Liver (tissue), 9 donors: ENCODE results near the gene CD200R1L. TPM values are rescaled to one million over a fixed set of nuclear protein-coding genes. Genes with fewer than 3 reads are reported as not detected.

Experiments
- DNase-seq: peaks from one replicate; pipeline ENCODE4 v3.0.0-alpha.2; 2017; ENCODE audit warnings: low spot score
- H3K27ac ChIP-seq, 2 donors: one replicate each; pipeline ENCODE4 v1.7.0; 2013; ENCODE audit warnings: inconsistent platforms in 2 of 2, low read length in 2 of 2, control low read depth in 1 of 2, low read depth in 1 of 2, mild to moderate bottlenecking in 1 of 2
- H3K27me3 ChIP-seq, 4 donors: one replicate each; pipeline versions ENCODE4 v1.6.1 to v1.7.0; 2013; ENCODE audit warnings: low read length in 3 of 4, inconsistent platforms in 1 of 4, mild to moderate bottlenecking in 1 of 4, moderate library complexity in 1 of 4; ENCODE audit not compliant: control insufficient read depth in 4 of 4, insufficient read depth in 4 of 4
- H3K36me3 ChIP-seq, 4 donors: one replicate each; pipeline versions ENCODE4 v1.6.1 to v1.7.0; 2013; ENCODE audit warnings: low read length in 3 of 4, mild to moderate bottlenecking in 3 of 4, low read depth in 1 of 4, moderate library complexity in 1 of 4; ENCODE audit not compliant: control insufficient read depth in 4 of 4, insufficient read depth in 3 of 4
- H3K4me1 ChIP-seq, 4 donors: one replicate each; pipeline versions ENCODE4 v1.6.1 to v1.7.0; 2013; ENCODE audit warnings: low read length in 3 of 4, mild to moderate bottlenecking in 3 of 4, moderate library complexity in 1 of 4; ENCODE audit not compliant: control insufficient read depth in 4 of 4, insufficient read depth in 4 of 4
- H3K4me3 ChIP-seq, 3 donors: one replicate each; pipeline versions ENCODE4 v1.6.1 to v1.7.0; 2013; ENCODE audit warnings: low read length in 3 of 3, control low read depth in 1 of 3, low read depth in 1 of 3, mild to moderate bottlenecking in 1 of 3
- H3K9ac ChIP-seq, 2 donors: one replicate each; pipeline ENCODE4 v1.7.0; 2013; ENCODE audit warnings: low read length in 2 of 2, mild to moderate bottlenecking in 2 of 2, moderate library complexity in 2 of 2, control low read depth in 1 of 2, low read depth in 1 of 2
- H3K9me3 ChIP-seq, 4 donors: one replicate each; pipeline versions ENCODE4 v1.6.1 to v1.7.0; 2013; ENCODE audit warnings: low read length in 3 of 4; ENCODE audit not compliant: control insufficient read depth in 4 of 4
- EGR1 ChIP-seq, 2 donors: IDR thresholded peaks; 2 replicates each; pipeline ENCODE4 v1.6.1; 2016 to 2018; ENCODE audit warnings: antibody characterized with exemption in 2 of 2, low read depth in 2 of 2
- FOXA1 ChIP-seq: IDR thresholded peaks from 2 replicates; pipeline ENCODE4 v1.6.1; 2016; ENCODE audit warnings: antibody characterized with exemption
- FOXA2 ChIP-seq: IDR thresholded peaks from 2 replicates; pipeline ENCODE4 v1.6.1; 2016; ENCODE audit warnings: antibody characterized with exemption
- GABPA ChIP-seq, 2 donors: IDR thresholded peaks in 1 of 2; conservative IDR thresholded peaks in 1 of 2; 2 replicates each; pipeline ENCODE4 v1.6.1; 2016; ENCODE audit warnings: antibody characterized with exemption in 2 of 2, mild to moderate bottlenecking in 1 of 2, moderate library complexity in 1 of 2
- HNF4A ChIP-seq, 2 donors: conservative IDR thresholded peaks; 2 replicates each; pipeline ENCODE4 v1.6.1; 2016; ENCODE audit warnings: antibody characterized with exemption in 2 of 2, mild to moderate bottlenecking in 2 of 2
- HNF4G ChIP-seq: IDR thresholded peaks from 2 replicates; pipeline ENCODE4 v1.6.1; 2016; ENCODE audit warnings: antibody characterized with exemption
- JUND ChIP-seq, 2 donors: IDR thresholded peaks; 2 replicates each; pipeline ENCODE4 v1.6.1; 2016; ENCODE audit warnings: antibody characterized with exemption in 2 of 2
- NR2F2 ChIP-seq: IDR thresholded peaks from 2 replicates; pipeline ENCODE4 v1.6.1; 2016; ENCODE audit warnings: antibody characterized with exemption
- RAD21 ChIP-seq, 2 donors: IDR thresholded peaks; 2 replicates each; pipeline ENCODE4 v1.6.1; 2016; ENCODE audit warnings: antibody characterized with exemption in 2 of 2, mild to moderate bottlenecking in 2 of 2
- RXRA ChIP-seq, 2 donors: IDR thresholded peaks; 2 replicates each; pipeline ENCODE4 v1.6.1; 2017 to 2018; ENCODE audit warnings: antibody characterized with exemption in 2 of 2, mild to moderate bottlenecking in 1 of 2
- SP1 ChIP-seq: IDR thresholded peaks from 2 replicates; pipeline ENCODE4 v1.6.1; 2018; ENCODE audit warnings: antibody characterized with exemption, mild to moderate bottlenecking
- TAF1 ChIP-seq: conservative IDR thresholded peaks from 2 replicates; pipeline ENCODE4 v1.6.1; 2016; ENCODE audit warnings: antibody characterized with exemption, mild to moderate bottlenecking
- YY1 ChIP-seq: IDR thresholded peaks from 2 replicates; pipeline ENCODE4 v1.6.1; 2016; ENCODE audit warnings: antibody characterized with exemption, mild to moderate bottlenecking
- ZBTB33 ChIP-seq: IDR thresholded peaks from 2 replicates; pipeline ENCODE4 v1.6.1; 2016; ENCODE audit warnings: antibody characterized with exemption
- WGBS: extraction: QIAGEN DNeasy Blood & Tissue Kit; methylation state at CpG from one replicate; pipeline ENCODE4 v1.1.7; 2013; 5-methylcytosine and 5-hydroxymethylcytosine counted together
- polyA plus RNA-seq, 2 donors: library from polyadenylated mRNA; stranded (reverse) in 1 of 2; unstranded in 1 of 2; fragments of 200-250 nt in 1 of 2; fragments of >200 nt in 1 of 2; fragmentation: Nextera tagmentation in 1 of 2; extraction: Ambion mirVana in 1 of 2; gene quantifications; one replicate each; pipeline versions ENCODE4 v1.2.1 to v1.2.3, GENCODE V29; 2013 to 2015
- total RNA-seq, 2 donors: library from RNA; depleted of rRNA; stranded (reverse); fragments of >200 nt; gene quantifications; one replicate each; pipeline ENCODE4 v1.2.3, GENCODE V29; 2014
- TF ChIP-seq, protein P1 (sequence below): fragments of 150-350 bp; IDR thresholded peaks from 2 replicates; pipeline ENCODE4 v1.5.1; 2017; ENCODE audit warnings: improper control_type of control experiment, low read depth, low read length; ENCODE audit not compliant: missing input control
- TF ChIP-seq, protein P2 (sequence below): IDR thresholded peaks from 2 replicates; pipeline ENCODE4 v1.6.1; 2016; ENCODE audit warnings: antibody characterized with exemption
- TF ChIP-seq, protein P3 (sequence below): IDR thresholded peaks from 2 replicates; pipeline ENCODE4 v1.6.1; 2016; ENCODE audit warnings: antibody characterized with exemption, mild to moderate bottlenecking
- TF ChIP-seq, protein P4 (sequence below): IDR thresholded peaks from 2 replicates; pipeline ENCODE4 v1.6.1; 2016; ENCODE audit warnings: antibody characterized with exemption
- donor health status: healthy.
- donor health status: healthy.
- donor health status: healthy.
- donor health status: healthy.
- donor health status: healthy.

Gene CD200R1L
- total and polyA plus RNA-seq, 4 donors = not detected

DNA sequence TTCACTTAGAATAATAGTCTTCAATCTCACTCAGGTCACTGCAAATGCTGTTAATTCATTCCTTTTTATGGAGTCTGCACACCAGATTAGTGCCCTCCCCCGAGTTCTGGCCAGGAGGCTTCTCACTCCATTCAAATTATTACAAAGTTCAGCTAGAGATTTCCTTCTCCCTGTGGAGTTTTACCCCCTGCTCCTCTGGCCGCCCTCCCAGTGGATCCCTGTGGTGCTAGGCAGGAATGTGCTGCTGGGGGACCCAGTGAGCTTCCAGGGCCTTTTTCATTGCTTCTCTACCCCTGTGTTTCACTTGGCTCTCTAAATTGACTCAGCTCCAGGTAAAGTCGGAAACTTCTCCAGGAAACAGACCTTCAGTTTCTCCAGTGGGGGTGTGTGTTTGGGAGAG lies 42.7 kb upstream of the CD200R1L start (continued):
- TF ChIP-seq ZBTB33 (no peak), YY1 (no peak), GABPA (IDR thresholded peaks at IDR 0.05 in 1 of 2, conservative IDR thresholded peaks at IDR 0.05 in 1 of 2) (no peak)
- TF ChIP-seq, protein P1, sequence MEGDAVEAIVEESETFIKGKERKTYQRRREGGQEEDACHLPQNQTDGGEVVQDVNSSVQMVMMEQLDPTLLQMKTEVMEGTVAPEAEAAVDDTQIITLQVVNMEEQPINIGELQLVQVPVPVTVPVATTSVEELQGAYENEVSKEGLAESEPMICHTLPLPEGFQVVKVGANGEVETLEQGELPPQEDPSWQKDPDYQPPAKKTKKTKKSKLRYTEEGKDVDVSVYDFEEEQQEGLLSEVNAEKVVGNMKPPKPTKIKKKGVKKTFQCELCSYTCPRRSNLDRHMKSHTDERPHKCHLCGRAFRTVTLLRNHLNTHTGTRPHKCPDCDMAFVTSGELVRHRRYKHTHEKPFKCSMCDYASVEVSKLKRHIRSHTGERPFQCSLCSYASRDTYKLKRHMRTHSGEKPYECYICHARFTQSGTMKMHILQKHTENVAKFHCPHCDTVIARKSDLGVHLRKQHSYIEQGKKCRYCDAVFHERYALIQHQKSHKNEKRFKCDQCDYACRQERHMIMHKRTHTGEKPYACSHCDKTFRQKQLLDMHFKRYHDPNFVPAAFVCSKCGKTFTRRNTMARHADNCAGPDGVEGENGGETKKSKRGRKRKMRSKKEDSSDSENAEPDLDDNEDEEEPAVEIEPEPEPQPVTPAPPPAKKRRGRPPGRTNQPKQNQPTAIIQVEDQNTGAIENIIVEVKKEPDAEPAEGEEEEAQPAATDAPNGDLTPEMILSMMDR = no peak
- TF ChIP-seq, protein P2, sequence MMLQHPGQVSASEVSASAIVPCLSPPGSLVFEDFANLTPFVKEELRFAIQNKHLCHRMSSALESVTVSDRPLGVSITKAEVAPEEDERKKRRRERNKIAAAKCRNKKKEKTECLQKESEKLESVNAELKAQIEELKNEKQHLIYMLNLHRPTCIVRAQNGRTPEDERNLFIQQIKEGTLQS = no peak

GRCh38 chr3:112888381-112889085 lies 41.9 kb upstream of the CD200R1L start:
- Histone ChIP-seq H3K9ac (no peak overlapping the region), H3K27me3 (peaks cover 0 to 4% (median 1%) of the 10 kb centered on the region in 4 donors), H3K36me3 (no peaks in the 10 kb centered on the region), H3K27ac (no peak overlapping the region), H3K4me3 (no peak overlapping the region), H3K9me3 (peaks cover 0 to 4% (median 0%) of the 10 kb centered on the region in 4 donors), H3K4me1 (no peaks in the 10 kb centered on the region)
- TF ChIP-seq TAF1 (no peak), ZBTB33 (no peak), HNF4G (no peak), FOXA1 (no peak), RXRA (IDR thresholded peaks at IDR 0.05) (no peak), GABPA (IDR thresholded peaks at IDR 0.05 in 1 of 2, conservative IDR thresholded peaks at IDR 0.05 in 1 of 2) (no peak), SP1 (no peak), FOXA2 (no peak), HNF4A (conservative IDR thresholded peaks at IDR 0.05) (no peak), YY1 (no peak), JUND (IDR thresholded peaks at IDR 0.05) (no peak), RAD21 (IDR thresholded peaks at IDR 0.05) (no peak), EGR1 (IDR thresholded peaks at IDR 0.05; ENCODE audit: low read depth in 2 of 2) (no peak), NR2F2 (no peak)
- TF ChIP-seq, protein P3, sequence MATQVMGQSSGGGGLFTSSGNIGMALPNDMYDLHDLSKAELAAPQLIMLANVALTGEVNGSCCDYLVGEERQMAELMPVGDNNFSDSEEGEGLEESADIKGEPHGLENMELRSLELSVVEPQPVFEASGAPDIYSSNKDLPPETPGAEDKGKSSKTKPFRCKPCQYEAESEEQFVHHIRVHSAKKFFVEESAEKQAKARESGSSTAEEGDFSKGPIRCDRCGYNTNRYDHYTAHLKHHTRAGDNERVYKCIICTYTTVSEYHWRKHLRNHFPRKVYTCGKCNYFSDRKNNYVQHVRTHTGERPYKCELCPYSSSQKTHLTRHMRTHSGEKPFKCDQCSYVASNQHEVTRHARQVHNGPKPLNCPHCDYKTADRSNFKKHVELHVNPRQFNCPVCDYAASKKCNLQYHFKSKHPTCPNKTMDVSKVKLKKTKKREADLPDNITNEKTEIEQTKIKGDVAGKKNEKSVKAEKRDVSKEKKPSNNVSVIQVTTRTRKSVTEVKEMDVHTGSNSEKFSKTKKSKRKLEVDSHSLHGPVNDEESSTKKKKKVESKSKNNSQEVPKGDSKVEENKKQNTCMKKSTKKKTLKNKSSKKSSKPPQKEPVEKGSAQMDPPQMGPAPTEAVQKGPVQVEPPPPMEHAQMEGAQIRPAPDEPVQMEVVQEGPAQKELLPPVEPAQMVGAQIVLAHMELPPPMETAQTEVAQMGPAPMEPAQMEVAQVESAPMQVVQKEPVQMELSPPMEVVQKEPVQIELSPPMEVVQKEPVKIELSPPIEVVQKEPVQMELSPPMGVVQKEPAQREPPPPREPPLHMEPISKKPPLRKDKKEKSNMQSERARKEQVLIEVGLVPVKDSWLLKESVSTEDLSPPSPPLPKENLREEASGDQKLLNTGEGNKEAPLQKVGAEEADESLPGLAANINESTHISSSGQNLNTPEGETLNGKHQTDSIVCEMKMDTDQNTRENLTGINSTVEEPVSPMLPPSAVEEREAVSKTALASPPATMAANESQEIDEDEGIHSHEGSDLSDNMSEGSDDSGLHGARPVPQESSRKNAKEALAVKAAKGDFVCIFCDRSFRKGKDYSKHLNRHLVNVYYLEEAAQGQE = no peak
- TF ChIP-seq, protein P4, sequence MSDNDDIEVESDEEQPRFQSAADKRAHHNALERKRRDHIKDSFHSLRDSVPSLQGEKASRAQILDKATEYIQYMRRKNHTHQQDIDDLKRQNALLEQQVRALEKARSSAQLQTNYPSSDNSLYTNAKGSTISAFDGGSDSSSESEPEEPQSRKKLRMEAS = no peak
- TF ChIP-seq, protein P2 = no peak
- TF ChIP-seq, protein P1 = no peak
- no peak for DNase-seq
- WGBS = 60% methylated on average over 2 of the region's 2 CpGs
